ENCODE results near the gene VPS41.

- no peak for TF ChIP-seq POLR2A (IDR thresholded peaks at IDR 0.05)
- no peak for TF ChIP-seq CTCF (IDR thresholded peaks at IDR 0.05)
Observed at GRCh38 chr7:38773430-38773829, 135.6 kb downstream of the VPS41 start.

Data from sigmoid colon (tissue), 3 donors.